CD4-positive, alpha-beta T cell treated with Interleukin-2 at 100 ng/mL for 4 hours (primary cell): ENCODE data around the gene TOP3A.
A peak's percentile ranks its signal among the peaks of the same experiment; 100 is the strongest.
"Not testable (repeated sequence)": the region's sequence is repeated elsewhere in the genome, so short reads cannot be mapped to it uniquely, and the experiment has no call there.

Experiments
- DNase-seq: peaks from one replicate; pipeline ENCODE4 v3.0.0-alpha.2; 2020; ENCODE audit warnings: low spot score

TOP3A gene

GRCh38 chr17:18324140-18325050 lies 9.6 kb upstream of the TOP3A start:
- DNase-seq: no peak

GRCh38 chr17:18323507-18324139 lies 8.8 kb upstream of the TOP3A start:
- no peak for DNase-seq

DNA sequence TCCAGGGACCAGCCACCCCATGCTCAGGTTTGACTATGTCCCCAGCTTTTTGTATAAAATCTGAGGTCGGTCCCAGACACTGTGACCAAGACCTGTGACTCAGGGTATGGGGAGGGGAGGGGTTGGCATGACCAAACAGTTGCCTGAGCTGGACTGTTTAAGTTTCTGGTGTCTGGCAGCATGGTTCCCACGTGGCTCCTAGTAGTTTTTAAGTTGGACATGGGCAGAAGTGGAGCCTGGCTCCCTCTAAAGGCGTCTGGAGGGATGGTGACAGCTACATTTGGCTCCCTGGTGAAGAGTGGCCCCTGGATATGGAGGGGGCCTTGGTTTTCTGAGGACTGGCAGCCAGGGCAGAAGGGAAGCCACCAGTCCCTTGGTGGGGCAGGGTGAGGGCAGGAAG lies 8.2 kb upstream of the TOP3A start:
- no peak for DNase-seq

- no peak for DNase-seq
Measured at GRCh38 chr17:18322522-18322921, 7.7 kb upstream of the TOP3A start.

DNA sequence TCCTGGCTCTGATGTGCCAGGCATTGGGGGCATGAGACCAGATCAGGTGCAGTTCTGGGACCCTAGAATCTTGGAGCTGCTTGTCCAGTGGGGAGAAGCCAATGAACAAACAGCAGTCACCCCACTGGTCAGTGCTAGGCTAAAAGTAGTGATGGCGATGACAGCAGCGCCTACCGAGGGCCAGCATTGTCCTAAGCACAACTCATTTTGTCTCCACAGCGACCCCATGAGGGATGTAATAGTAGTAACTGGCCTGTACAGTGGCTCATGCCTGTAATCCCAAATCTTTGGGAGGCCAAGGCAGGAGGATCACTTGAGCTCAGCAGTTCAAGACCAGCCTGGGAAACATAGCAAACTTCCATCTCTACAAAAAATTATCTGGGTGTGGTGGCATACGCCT lies 6.5 kb upstream of the TOP3A start:
- no peak for DNase-seq

- no peak for DNase-seq
Measured at GRCh38 chr17:18320301-18320700, 5.5 kb upstream of the TOP3A start.

GRCh38 chr17:18319604-18320256 lies 4.9 kb upstream of the TOP3A start:
- DNase-seq: no peak

GRCh38 chr17:18318771-18319450 lies 4.1 kb upstream of the TOP3A start:
- no peak for DNase-seq

- DNase-seq: no peak
Measured at GRCh38 chr17:18318117-18318516, 3.3 kb upstream of the TOP3A start.

- DNase-seq: no peak
Measured at GRCh38 chr17:18315961-18316360, 1.2 kb upstream of the TOP3A start.

DNA sequence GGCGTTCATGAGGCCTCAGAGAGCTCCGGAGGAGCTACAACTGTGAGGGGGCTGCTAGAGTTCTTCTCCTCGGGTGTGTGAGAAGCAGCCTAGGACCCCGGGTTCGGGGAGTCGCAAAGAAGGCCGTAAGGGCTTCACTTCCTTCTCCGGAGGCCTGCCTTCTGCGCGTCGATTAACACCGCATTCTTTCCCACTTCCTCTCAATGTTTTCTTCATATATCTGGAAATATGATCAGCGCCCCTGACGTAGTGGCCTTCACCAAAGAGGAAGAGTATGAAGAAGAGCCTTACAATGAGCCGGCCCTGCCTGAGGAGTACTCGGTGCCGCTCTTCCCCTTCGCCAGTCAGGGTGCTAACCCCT lies 748 bp upstream of the TOP3A start:
- DNase-seq: peak; percentile 14

GRCh38 chr17:18314059-18314730 lies 599 bp downstream of the TOP3A start:
- DNase-seq: no peak

GRCh38 chr17:18309202-18309601 lies 5.6 kb downstream of the TOP3A start:
- no peak for DNase-seq

- not testable (repeated sequence) for DNase-seq
Measured at GRCh38 chr17:18303206-18303605, 11.6 kb downstream of the TOP3A start.

- no peak for DNase-seq
Measured at GRCh38 chr17:18300725-18301480, 13.9 kb downstream of the TOP3A start.

- not testable (repeated sequence) for DNase-seq
Measured at GRCh38 chr17:18298061-18298460, 16.7 kb downstream of the TOP3A start.

DNA sequence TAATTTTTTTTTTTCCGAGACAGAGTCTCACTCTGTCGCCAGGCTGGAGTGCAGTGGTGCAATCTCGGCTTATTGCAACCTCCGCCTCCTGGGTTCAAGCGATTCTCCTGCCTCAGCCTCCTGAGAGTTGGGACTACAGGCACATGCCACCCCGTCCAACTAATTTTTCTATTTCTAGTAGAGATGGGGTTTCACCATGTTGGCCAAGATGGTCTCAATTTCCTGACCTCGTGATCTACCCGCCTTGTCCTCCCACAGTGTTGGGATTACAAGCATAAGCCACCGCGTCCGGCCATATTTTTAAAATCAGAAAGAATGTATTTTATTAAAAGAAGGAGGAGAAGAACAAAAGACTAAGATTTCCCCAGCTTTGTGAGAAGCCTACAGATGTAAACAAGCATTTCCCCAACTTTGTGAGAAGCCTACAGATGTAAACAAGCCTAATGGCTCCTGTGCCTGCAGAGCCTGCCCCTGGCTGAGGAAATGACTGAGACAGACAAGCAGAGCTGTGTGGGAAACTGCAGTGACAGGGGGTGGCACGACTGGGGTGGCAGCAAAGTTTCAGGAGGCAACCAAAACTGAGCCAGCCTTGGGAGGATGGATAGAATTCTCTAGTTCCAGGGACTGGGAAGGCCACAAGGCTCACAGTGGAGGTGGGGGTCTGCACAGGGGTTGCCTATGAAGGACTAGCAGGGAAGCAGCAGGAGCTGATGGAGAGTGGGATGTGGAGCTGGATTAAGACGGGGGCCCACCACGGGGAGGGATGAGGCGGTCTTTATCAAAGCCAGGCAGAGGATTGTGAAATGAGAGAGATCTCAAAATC lies 22.9 kb downstream of the TOP3A start:
- no peak for DNase-seq

GRCh38 chr17:18285296-18285695 lies 29.5 kb downstream of the TOP3A start:
- no peak for DNase-seq

- DNase-seq: no peak
Measured at GRCh38 chr17:18281788-18282187, 33.0 kb downstream of the TOP3A start.

DNA sequence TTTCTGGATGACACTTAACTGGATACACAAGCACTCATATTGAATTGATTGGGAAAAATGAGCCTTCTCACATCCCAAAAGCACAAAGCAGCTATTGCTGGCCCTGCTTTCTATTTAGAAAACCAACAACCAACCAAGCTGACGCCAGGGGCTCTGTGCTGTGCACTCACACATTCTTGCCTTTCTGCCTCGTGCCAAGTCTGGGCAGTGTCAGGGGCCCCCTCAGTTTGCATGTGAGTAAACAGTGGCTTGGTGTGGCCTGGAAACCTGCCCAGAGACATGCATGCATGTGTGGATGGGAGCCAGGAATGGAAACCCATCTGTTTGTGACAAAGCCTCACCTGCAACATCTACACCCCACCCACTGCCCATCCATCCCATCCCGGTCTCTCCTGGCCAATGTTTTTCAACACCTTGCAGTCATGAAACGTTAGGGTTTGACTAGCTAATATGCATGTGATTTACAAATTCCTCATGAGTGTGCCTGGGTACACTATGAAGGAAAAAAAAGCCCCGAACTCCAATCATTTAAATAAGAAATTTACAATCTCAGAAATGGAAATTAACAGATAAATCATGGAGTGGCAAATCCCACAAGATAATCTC lies 33.9 kb downstream of the TOP3A start:
- no peak for DNase-seq
